Gastroesophageal sphincter (tissue), 4 donors: ENCODE results near the gene HS3ST2. TPM values are rescaled to one million over a fixed set of nuclear protein-coding genes. Genes with fewer than 3 reads are reported as not detected.

Experiments
- ATAC-seq: fragments of 150-250 bp; one replicate; pipeline ENCODE4 v1.9.1; 2016; ENCODE audit warnings: mild to moderate bottlenecking, moderate library complexity
- H3K27ac ChIP-seq, 4 donors: fragments of 200-600 bp; sonication (generic) in 3 of 4; 1 replicate in 3 of 4; 2 replicates in 1 of 4; pipeline ENCODE4 v1.5.1; 2016 to 2019
- H3K27me3 ChIP-seq: fragments of 200-600 bp; sonication (generic); one replicate; pipeline ENCODE4 v1.5.1; 2019
- H3K36me3 ChIP-seq, 2 donors: fragments of 200-600 bp; sonication (generic); one replicate each; pipeline ENCODE4 v1.5.1; 2019; ENCODE audit warnings: control low read depth in 1 of 2
- H3K4me1 ChIP-seq, 3 donors: fragments of 200-600 bp; sonication (generic); 1 replicate in 2 of 3; 2 replicates in 1 of 3; pipeline ENCODE4 v1.5.1; 2016 to 2019; ENCODE audit warnings: control low read depth in 2 of 3
- H3K4me3 ChIP-seq, 2 donors: fragments of 200-600 bp; sonication (generic); one replicate each; pipeline ENCODE4 v1.5.1; 2019; ENCODE audit warnings: mild to moderate bottlenecking in 1 of 2, moderate library complexity in 1 of 2
- H3K9me3 ChIP-seq, 3 donors: fragments of 200-600 bp; sonication (generic); one replicate each; pipeline ENCODE4 v1.5.1; 2017 to 2019; ENCODE audit warnings: control low read depth in 2 of 3
- CTCF ChIP-seq, 4 experiments: fragments of 200-600 bp in 2 of 4; fragments of 450-650 bp in 2 of 4; sonication (generic) in 1 of 4; IDR thresholded peaks; one replicate each; pipeline ENCODE4 v1.5.1; 2017 to 2019; ENCODE audit warnings: antibody characterized with exemption in 4 of 4, mild to moderate bottlenecking in 2 of 4, moderate library complexity in 2 of 4
- EP300 ChIP-seq: sonication (generic); formaldehyde crosslinking; IDR thresholded peaks from one replicate; pipeline ENCODE4 v1.6.1; 2017; ENCODE audit warnings: antibody characterized with exemption, mild to moderate bottlenecking
- POLR2A ChIP-seq, 2 donors: fragments of 450-650 bp; IDR thresholded peaks; one replicate each; pipeline ENCODE4 v1.6.1; 2017; ENCODE audit warnings: antibody characterized with exemption in 2 of 2, mild to moderate bottlenecking in 2 of 2, moderate library complexity in 1 of 2
- POLR2AphosphoS5 ChIP-seq: sonication (generic); formaldehyde crosslinking; IDR thresholded peaks from one replicate; pipeline ENCODE4 v1.6.1; 2017; ENCODE audit warnings: antibody characterized with exemption
- WGBS, 2 donors: methylation state at CpG; one replicate each; pipeline ENCODE4 v1.1.5; 2018; ENCODE audit warnings: low coverage in 1 of 2; 5-methylcytosine and 5-hydroxymethylcytosine counted together
- total RNA-seq, 4 donors: library from RNA; depleted of rRNA; stranded (reverse); fragments of >200 nt; gene quantifications; one replicate each; pipeline ENCODE4 v1.1.0, GENCODE V29; 2016

The HS3ST2 gene
- total RNA-seq, 4 donors from 2014 or later: 0.66 to 2.0 (median 1.7) TPM

- Histone ChIP-seq H3K27ac (no peak overlapping the region), H3K27me3 (peaks cover 49% of the 10 kb centered on the region), H3K4me3 (no peak overlapping the region), H3K4me1 (peaks cover 0 to 16% (median 6%) of the 10 kb centered on the region in 3 donors), H3K9me3 (no peaks in the 10 kb centered on the region), H3K36me3 (no peaks in the 10 kb centered on the region)
- ATAC-seq: no peak
- 67 to 100% methylated on average over 1 to 2 of the region's 2 CpGs for WGBS, 2 donors
- TF ChIP-seq EP300: no peak
Measured at GRCh38 chr16:22946433-22946832, 132.5 kb downstream of the HS3ST2 start.

- Histone ChIP-seq H3K4me1 (peaks cover 0 to 16% (median 6%) of the 10 kb centered on the region in 3 donors), H3K4me3 (peak overlapping the region in 1 of 2 donors; percentile 34), H3K9me3 (no peaks in the 10 kb centered on the region), H3K36me3 (no peaks in the 10 kb centered on the region), H3K27ac (no peak overlapping the region), H3K27me3 (peaks cover 48% of the 10 kb centered on the region)
- TF ChIP-seq CTCF (IDR thresholded peaks at IDR 0.05): no peak
- TF ChIP-seq POLR2A (IDR thresholded peaks at IDR 0.05): no peak
- no peak for TF ChIP-seq POLR2AphosphoS5
- no peak for TF ChIP-seq EP300
- 0% methylated on average over 2 of the region's 33 CpGs; no CpG with 5 or more reads in 1 of the 2 donors for WGBS, 2 donors
- no peak for ATAC-seq
Measured at GRCh38 chr16:22948058-22948602, 134.2 kb downstream of the HS3ST2 start.

GRCh38 chr16:22948603-22949368 is 134.8 kb downstream of the HS3ST2 start:
- TF ChIP-seq CTCF (IDR thresholded peaks at IDR 0.05) (peak; percentile 52 to 84 (median 74)), POLR2AphosphoS5 (peak; percentile 67), POLR2A (IDR thresholded peaks at IDR 0.05) (no peak)
- Histone ChIP-seq H3K4me1 (peaks cover 0 to 16% (median 6%) of the 10 kb centered on the region in 3 donors), H3K27ac (no peak overlapping the region), H3K36me3 (no peaks in the 10 kb centered on the region), H3K27me3 (peaks cover 44% of the 10 kb centered on the region), H3K9me3 (no peaks in the 10 kb centered on the region), H3K4me3 (peak overlapping the region in 1 of 2 donors; percentile 34)
- 7 to 15% methylated on average over 10 to 15 of the region's 18 CpGs for WGBS, 2 donors
- ATAC-seq: peak; percentile 48

GRCh38 chr16:22955461-22956070 is 141.6 kb downstream of the HS3ST2 start:
- ATAC-seq: no peak

More at GRCh38 chr16:22955461-22956070, 141.6 kb downstream of the HS3ST2 start:
- TF ChIP-seq EP300: no peak
- TF ChIP-seq POLR2AphosphoS5: no peak
- no peak for TF ChIP-seq POLR2A (IDR thresholded peaks at IDR 0.05)
- TF ChIP-seq CTCF (IDR thresholded peaks at IDR 0.05): no peak
- H3K27ac ChIP-seq: no peak overlapping the region
- H3K4me3 ChIP-seq: no peak overlapping the region
- peaks cover 29% of the 10 kb centered on the region for H3K27me3 ChIP-seq
- no peaks in the 10 kb centered on the region for H3K4me1 ChIP-seq
- WGBS, 2 donors: 28 to 43% methylated on average over 2 to 5 of the region's 6 CpGs
- H3K9me3 ChIP-seq: no peaks in the 10 kb centered on the region
- H3K36me3 ChIP-seq: no peaks in the 10 kb centered on the region
